Neural cell (in vitro differentiated cells): Measurements from ENCODE around the gene ELP4.

Source experiments
- CTCF ChIP-seq: fragments of 450-650 bp; IDR thresholded peaks from 2 replicates; pipeline ENCODE4 v1.5.1; 2014; ENCODE audit warnings: antibody characterized with exemption, mild to moderate bottlenecking, moderate library complexity; ENCODE audit not compliant: poor library complexity, severe bottlenecking
- EP300 ChIP-seq: fragments of 450-650 bp; conservative IDR thresholded peaks from 2 replicates; pipeline ENCODE4 v1.6.1; 2014; ENCODE audit warnings: antibody characterized with exemption, mild to moderate bottlenecking, moderate library complexity; ENCODE audit not compliant: poor library complexity, severe bottlenecking
- EZH2 ChIP-seq: fragments of 200-600, 300-800 bp; shearing (Covaris generic), sonication (generic); IDR thresholded peaks from 2 replicates; pipeline ENCODE4 v1.6.1; 2014; ENCODE audit warnings: antibody characterized with exemption, low read length, borderline replicate concordance, mild to moderate bottlenecking; ENCODE audit not compliant: insufficient read depth, poor library complexity, severe bottlenecking
- MXI1 ChIP-seq: fragments of 450-650 bp; conservative IDR thresholded peaks from 2 replicates; pipeline ENCODE4 v1.6.1; 2014; ENCODE audit warnings: antibody characterized with exemption, mild to moderate bottlenecking; ENCODE audit not compliant: poor library complexity, severe bottlenecking
- REST ChIP-seq: IDR thresholded peaks from 2 replicates; pipeline ENCODE4 v1.6.1; 2012; ENCODE audit warnings: borderline replicate concordance
- SMC3 ChIP-seq: fragments of 450-650 bp; conservative IDR thresholded peaks from 2 replicates; pipeline ENCODE4 v1.6.1; 2014; ENCODE audit warnings: antibody characterized with exemption, mild to moderate bottlenecking, moderate library complexity; ENCODE audit not compliant: poor library complexity
- TAF1 ChIP-seq: IDR thresholded peaks from 2 replicates; pipeline ENCODE4 v1.6.1; 2012; ENCODE audit warnings: low read depth

DNA sequence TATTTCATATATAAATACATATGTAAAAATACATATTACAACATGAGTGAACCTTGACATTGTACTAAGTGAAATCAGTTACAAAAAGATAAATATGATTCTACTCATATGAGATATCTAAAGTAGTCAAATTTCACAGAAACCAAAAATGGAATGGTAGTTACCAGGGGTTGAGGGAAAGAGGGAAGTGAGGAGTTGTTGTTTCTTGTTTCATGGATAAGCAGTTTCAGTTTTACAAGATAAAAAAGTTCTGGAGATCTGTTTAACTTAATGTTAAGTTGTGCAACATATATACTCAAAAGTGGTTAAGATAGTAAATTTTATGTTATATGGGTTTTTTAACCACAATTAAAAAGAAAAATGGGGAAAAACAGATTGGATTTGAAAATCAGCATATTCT, 107.7 kb downstream of the ELP4 start:
- TF ChIP-seq CTCF, result no peak
- TF ChIP-seq TAF1, result no peak
- no peak for TF ChIP-seq SMC3
- no peak for TF ChIP-seq EP300
- TF ChIP-seq REST, result no peak
- no peak for TF ChIP-seq MXI1
- no peak for TF ChIP-seq EZH2
